GM19395 (cell line): Measurements from ENCODE around the gene DNALI1.

Experiments used
- ATAC-seq: cut with Tn5 transposase; IDR thresholded peaks from one replicate; pipeline ENCODE4 v1.9.1; 2021; ENCODE audit warnings: mild to moderate bottlenecking, moderate library complexity; ENCODE audit not compliant: unreplicated experiment

DNALI1 gene

DNA sequence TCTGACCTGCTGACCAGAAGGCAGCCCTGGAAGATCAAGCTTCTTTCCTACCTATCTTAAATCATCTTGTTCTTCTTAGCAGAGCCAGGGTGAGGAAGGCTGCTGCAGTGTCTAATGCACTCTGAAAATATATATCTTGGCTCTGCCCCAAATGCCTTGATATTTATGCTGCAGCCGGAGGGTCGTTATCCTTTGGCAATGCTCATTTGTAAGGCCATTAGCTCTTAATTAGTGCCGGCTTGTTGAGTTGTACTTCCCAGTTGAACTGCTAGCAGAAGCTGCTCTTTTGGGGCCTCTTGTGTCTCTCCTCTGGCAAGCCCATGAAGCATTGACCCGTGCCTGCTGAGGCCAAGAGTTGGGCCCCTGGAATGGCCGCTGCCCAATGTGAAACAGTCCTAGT lies 43.2 kb downstream of the DNALI1 start:
- no peak for ATAC-seq

DNA sequence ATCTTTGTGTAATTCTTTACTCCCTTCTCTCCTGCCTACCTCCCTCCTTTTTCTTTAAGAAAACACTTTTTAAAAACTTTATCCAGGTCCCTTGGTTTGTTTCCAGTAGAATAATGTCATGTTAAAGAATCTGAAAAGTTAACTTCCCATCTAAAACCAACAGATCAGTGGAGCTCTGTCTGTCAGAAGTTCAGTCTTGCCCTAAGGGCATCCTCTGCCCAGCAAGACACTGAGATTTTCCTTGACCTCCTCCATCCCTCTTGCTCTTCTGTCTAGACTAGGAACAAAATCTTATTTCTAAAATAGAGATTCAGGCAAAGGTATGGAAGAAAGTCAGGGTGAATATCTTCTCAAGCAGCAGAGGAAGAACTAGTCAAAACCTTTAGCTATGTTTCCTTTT lies 44.7 kb downstream of the DNALI1 start:
- no peak for ATAC-seq

DNA sequence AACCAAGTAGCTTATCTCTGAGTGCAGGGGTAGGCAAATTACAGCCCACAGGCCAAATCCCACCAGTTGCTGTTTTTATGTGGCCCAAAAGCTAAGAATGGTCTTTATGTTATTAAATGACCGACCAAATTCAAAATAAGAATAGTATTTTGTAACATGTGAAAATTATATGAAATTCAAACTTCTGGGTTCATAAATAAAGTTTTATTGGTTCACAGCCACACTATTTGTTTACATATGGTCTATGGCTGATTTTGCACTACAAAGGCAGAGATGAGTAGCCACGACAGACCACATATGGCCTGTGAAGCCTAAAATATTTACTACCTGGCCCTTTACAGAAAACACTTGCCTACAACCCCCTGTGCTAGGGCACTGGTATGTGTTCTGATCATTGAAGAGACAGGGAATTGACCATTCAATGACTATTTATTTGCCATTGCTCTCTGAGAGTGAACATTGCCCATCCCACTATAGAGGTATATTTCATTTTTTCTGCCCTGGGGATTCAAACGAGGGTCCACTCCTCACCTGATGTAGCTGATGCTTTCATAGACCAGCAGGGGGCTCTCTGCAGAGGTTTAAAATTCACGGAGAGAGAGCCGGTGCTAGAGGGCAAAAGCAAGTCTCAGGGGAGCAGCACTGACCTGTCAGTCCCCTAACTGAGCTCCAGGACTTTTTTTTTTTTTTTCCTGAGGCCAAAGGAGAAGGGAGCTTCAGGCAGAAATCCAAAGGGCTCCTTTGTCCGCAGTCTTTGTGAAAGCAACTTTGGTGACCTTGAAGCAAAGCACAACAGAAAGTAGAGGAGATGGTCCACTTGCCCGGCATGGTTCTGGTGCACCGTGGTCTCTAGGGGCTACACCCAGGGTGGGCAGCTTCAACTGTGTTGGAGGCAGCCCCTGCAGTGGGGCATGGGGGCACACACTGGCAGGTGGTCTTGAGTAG lies 46.3 kb downstream of the DNALI1 start:
- ATAC-seq, result no peak

DNA sequence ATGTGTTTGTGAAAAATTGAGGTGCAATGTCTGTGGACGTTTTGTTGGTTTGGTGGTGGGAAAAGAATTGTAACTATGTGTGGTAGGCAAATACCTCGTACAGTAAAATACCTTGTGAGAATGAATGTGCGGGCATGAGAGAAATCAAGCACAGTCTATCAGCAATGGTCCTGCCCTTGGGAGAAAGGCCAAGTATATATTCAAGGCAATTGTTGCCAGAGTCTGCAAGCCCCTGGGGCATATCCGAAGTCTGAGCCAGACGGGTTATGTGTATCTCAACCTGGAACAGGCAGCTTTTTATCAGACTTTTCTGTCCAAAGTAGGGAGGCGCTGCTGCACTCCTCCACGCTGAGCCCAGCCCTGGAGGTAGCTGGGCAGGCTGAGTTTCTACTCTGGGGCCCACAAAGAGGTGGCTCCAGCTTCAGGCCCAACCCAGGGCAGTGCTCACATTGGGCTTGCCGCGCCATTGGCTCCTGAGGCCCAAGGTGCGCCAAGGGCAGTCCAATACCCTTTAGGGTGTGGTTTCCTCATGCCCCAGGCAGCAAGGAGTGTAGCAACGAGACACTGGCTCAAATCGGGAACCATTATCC lies 48.4 kb downstream of the DNALI1 start:
- ATAC-seq, result no peak

DNA sequence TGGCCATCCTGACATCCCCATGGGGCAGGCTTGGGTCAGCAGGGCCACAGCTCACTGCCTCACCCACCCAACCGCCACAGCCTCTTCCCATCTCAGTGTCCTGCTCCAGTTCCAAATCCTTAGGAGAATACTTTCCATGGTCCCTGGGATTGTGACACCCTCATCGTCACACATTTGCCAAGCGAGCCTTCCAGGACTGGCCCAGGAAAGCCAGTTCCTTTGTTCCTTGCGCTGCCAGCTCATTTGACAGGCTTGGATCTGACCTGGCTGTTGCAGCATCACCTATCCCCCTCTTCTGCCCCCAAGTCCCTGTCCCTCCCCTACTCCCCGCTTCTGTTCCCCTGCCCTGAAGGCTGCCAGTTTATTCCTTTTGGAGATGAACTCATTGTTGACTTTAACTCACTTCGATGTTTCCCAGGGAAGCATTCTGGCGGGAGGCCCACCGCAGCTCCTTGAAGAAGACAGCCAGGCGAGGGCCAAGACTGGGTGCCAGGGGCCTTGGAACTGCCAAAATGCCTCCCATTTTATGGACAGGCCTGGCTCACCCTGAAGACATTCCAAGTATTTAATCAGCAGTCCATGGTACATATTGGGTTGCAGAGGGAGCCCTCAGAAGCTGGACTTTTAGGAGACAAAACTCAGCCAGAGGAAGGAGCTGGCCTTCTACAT lies 49.2 kb downstream of the DNALI1 start:
- no peak for ATAC-seq

DNA sequence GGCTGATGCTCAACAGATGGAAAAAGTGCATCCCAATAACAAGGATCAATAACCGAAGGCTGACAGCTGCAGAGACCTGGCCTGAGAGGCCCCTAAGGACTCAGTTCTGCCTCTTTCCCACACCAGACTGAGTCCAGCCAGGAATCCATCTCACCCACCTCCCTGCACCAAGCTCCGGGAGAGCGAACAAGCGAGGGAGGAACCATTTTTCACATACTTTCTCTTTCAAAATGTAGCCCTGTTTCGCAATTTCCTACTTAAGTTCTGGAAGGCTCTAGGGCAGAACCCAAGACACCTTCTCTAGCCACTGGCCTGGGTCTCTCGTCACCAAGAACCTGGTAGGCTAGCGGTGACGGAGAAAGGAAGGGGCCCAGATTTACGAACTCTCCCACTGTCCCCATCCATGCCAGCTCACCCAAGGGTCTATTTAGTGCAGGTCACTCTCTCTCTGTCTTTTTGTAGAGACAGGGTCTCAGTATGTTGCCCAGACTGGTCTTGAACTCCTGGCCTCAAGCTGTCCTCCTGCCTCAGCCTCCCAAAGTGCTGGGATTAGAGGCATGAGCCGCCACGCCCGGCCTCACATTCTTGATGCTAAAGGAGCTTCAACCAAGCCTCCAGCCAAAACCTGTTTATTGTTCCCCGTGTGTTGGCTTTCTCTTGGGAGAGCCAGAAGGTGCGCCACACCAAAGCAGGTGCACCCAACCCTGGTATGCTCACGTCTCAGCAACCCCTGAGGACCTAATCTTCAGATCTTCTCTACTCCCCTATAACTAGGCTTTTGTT lies 49.9 kb downstream of the DNALI1 start:
- ATAC-seq, result no peak

DNA sequence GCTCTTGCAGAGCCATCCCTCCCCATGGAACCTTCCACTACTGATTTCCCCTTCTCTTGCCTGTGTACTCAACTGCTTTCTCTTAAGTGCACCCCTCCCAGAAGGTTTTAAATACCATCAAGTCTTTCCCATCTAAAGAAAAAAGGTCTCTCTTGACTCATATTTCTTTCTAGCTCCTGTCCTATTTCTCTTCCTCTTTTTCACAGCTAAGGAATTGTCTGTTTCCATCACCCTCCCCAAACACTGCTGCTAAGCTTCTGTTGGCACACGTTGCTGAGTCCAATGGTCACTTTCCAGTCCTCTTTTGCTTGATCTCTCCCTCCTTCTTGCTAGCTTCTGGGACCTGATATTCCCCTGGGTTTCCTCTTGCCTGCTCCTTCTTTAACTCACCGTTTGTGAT lies 52.3 kb downstream of the DNALI1 start:
- ATAC-seq, result no peak

DNA sequence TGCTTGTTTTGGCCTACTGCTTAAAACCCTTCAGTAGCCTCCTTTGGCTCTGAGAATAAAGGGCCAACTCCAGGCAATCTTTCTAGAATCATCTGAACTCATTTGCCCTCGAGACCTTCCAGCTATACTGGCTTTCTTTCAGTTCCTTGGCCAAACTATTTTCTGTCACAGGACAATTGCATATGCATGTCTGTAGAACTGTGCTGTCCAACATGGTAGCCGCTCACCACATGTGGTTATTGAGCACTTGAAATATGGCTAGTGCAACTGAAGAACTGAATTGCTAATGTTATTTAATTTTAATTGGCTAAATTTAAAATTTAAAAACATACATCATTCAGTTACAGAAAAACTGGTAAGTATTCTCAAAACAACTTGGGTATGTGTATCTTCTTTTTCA lies 53.3 kb downstream of the DNALI1 start:
- ATAC-seq, result no peak

DNA sequence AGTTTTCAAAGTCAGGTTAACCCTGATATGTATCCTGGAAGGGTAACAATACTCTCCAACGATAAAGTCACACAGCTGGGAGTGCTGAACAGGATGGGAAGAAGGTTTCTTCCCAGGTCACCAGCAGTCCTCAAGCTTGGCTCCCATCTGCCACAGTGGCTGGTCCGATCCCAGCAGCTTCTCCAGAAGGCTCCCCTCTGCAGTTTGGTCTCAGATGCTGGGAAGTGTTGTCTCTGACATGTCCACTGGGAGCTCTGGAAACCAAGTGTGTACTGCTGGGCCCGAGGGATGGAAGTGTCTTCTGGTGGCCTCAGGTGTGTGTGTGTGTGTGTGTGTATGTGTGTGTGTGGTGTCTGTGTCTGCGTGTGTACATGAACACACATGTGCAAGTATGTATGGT lies 55.4 kb downstream of the DNALI1 start:
- ATAC-seq, result no peak

DNA sequence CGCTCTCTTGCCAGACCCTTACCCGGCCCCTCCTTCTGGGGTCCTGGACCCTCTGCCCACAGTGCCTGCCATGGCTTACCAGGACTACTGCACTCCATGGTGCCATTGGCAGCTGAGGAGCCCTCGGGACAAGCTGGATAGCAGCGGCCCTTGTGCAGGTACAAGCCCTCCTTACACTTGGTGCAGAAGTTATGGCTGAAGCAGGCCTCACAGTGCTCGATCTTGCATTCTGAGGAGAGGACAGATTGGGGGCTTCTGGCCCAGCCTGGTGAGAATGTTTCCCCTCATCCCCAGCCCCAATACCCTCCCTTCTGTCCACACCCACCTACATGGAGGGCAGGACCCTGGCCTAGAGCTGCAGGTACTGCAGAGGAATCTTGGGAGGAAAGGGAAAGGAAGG lies 57.4 kb downstream of the DNALI1 start:
- ATAC-seq, result no peak

DNA sequence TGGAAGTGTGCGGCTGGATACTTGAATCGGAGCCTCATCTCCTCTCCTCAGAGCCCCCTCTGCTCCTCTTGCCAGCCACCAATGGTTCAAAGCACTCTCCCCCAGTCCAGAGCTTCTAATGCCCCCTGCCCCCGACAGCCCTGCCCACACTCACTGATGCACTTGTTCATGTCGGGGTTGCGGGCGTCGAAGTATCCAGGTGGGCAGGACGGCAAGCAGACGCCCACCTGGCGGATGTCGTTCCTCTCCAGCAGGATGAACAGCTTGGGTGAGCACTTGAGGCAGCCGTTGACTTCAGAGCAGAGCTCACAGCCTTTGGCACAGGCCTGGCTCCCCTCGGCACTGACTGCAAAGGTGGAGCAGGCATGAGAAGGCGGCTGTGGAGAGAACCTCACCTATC lies 59.6 kb downstream of the DNALI1 start:
- no peak for ATAC-seq
